ENCODE results near the gene NDP. TPM values are rescaled to one million over a fixed set of nuclear protein-coding genes. Genes with fewer than 3 reads are reported as not detected.

The NDP gene
- total RNA-seq, 4 donors from 2014 or later: 0.52 TPM; not detected in 3

- 49% methylated on average over 3 of the region's 3 CpGs for WGBS
Observed at GRCh38 chrX:44003975-44004374, 30.8 kb upstream of the NDP start.

GRCh38 chrX:44002567-44002966, 29.4 kb upstream of the NDP start:
- Histone ChIP-seq H3K27ac (replicated peaks in 1 of 4) (no peak overlapping the region), H3K36me3 (no peaks in the 10 kb centered on the region), H3K9me3 (no peaks in the 10 kb centered on the region), H3K27me3 (peaks cover 0 to 3% (median 0%) of the 10 kb centered on the region in 4 donors), H3K4me3 (no peak overlapping the region), H3K4me1 (no peaks in the 10 kb centered on the region)
- WGBS: 57% methylated on average over 1 of the region's 1 CpG
- TF ChIP-seq POLR2AphosphoS5 (IDR thresholded peaks at IDR 0.05) (no peak), POLR2A (IDR thresholded peaks at IDR 0.05; ENCODE audit: low read depth) (no peak), EP300 (IDR thresholded peaks at IDR 0.05) (no peak)
- TF ChIP-seq, protein P1, sequence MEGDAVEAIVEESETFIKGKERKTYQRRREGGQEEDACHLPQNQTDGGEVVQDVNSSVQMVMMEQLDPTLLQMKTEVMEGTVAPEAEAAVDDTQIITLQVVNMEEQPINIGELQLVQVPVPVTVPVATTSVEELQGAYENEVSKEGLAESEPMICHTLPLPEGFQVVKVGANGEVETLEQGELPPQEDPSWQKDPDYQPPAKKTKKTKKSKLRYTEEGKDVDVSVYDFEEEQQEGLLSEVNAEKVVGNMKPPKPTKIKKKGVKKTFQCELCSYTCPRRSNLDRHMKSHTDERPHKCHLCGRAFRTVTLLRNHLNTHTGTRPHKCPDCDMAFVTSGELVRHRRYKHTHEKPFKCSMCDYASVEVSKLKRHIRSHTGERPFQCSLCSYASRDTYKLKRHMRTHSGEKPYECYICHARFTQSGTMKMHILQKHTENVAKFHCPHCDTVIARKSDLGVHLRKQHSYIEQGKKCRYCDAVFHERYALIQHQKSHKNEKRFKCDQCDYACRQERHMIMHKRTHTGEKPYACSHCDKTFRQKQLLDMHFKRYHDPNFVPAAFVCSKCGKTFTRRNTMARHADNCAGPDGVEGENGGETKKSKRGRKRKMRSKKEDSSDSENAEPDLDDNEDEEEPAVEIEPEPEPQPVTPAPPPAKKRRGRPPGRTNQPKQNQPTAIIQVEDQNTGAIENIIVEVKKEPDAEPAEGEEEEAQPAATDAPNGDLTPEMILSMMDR (IDR thresholded peaks at IDR 0.05): no peak
- DNase-seq (ENCODE audit: extremely low spot score): no peak
- intact Hi-C loops (cut with DNase I): no loop called here

More at GRCh38 chrX:44003975-44004374, 30.8 kb upstream of the NDP start:
- Histone ChIP-seq H3K27me3 (peaks cover 0 to 3% (median 0%) of the 10 kb centered on the region in 4 donors), H3K9me3 (no peaks in the 10 kb centered on the region), H3K4me3 (no peak overlapping the region), H3K4me1 (no peaks in the 10 kb centered on the region), H3K36me3 (no peaks in the 10 kb centered on the region), H3K27ac (replicated peaks in 1 of 4) (no peak overlapping the region)
- intact Hi-C loops (cut with DNase I): no loop called here
- no peak for DNase-seq (ENCODE audit: extremely low spot score)
- no peak for TF ChIP-seq POLR2A (IDR thresholded peaks at IDR 0.05; ENCODE audit: low read depth)
- no peak for TF ChIP-seq EP300 (IDR thresholded peaks at IDR 0.05)
- TF ChIP-seq, protein P1 (IDR thresholded peaks at IDR 0.05): no peak
- TF ChIP-seq POLR2AphosphoS5 (IDR thresholded peaks at IDR 0.05): no peak

DNA sequence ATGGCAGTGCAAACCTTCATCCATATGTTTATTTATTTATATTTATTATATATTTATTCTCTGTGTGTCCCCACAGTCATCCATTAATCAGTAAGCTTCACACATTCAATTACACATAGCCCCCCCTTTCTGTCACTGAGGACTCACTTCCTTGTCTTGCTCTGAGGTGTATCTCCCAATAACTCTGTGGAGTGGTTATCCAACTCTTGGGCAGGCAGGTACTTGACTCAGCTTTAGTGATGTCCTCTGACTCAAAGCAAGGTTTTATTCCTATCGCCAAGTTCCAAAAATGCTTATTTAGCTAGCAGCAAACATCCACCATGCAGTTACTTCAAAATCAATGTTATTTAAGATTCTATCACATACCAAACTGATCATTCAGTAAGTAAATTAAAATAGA, 25.2 kb upstream of the NDP start:
- intact Hi-C loops (cut with DNase I): no loop called here
- H3K4me1 ChIP-seq: no peaks in the 10 kb centered on the region
- H3K27ac ChIP-seq (replicated peaks in 1 of 4): no peak overlapping the region
- TF ChIP-seq POLR2AphosphoS5 (IDR thresholded peaks at IDR 0.05) (no peak), EP300 (IDR thresholded peaks at IDR 0.05) (no peak), POLR2A (IDR thresholded peaks at IDR 0.05; ENCODE audit: low read depth) (no peak)
- TF ChIP-seq, protein P1 (IDR thresholded peaks at IDR 0.05): no peak
- no peaks in the 10 kb centered on the region for H3K9me3 ChIP-seq
- H3K36me3 ChIP-seq: no peaks in the 10 kb centered on the region
- H3K27me3 ChIP-seq: peaks cover 0 to 3% (median 0%) of the 10 kb centered on the region in 4 donors
- DNase-seq (ENCODE audit: extremely low spot score): no peak
- 81% methylated on average over 1 of the region's 1 CpG for WGBS
- no peak overlapping the region for H3K4me3 ChIP-seq

GRCh38 chrX:43996491-43996890, 23.3 kb upstream of the NDP start:
- no peak overlapping the region for H3K4me3 ChIP-seq
- H3K4me1 ChIP-seq: no peaks in the 10 kb centered on the region
- TF ChIP-seq, protein P1 (IDR thresholded peaks at IDR 0.05): no peak
- no peak for TF ChIP-seq POLR2A (IDR thresholded peaks at IDR 0.05; ENCODE audit: low read depth)
- intact Hi-C loops (cut with DNase I): no loop called here
- H3K27me3 ChIP-seq: no peaks in the 10 kb centered on the region
- DNase-seq (ENCODE audit: extremely low spot score): no peak
- no peaks in the 10 kb centered on the region for H3K36me3 ChIP-seq
- H3K27ac ChIP-seq (replicated peaks in 1 of 4): no peak overlapping the region
- H3K9me3 ChIP-seq: no peaks in the 10 kb centered on the region
- 82% methylated on average over 2 of the region's 2 CpGs for WGBS

- no peak overlapping the region for H3K27ac ChIP-seq (replicated peaks in 1 of 4)
- H3K36me3 ChIP-seq: no peaks in the 10 kb centered on the region
- TF ChIP-seq POLR2A (IDR thresholded peaks at IDR 0.05; ENCODE audit: low read depth) (no peak), EP300 (IDR thresholded peaks at IDR 0.05) (no peak)
- intact Hi-C loops (cut with DNase I): no loop called here
- no peak overlapping the region for H3K4me3 ChIP-seq
- peaks cover 0 to 4% (median 0%) of the 10 kb centered on the region in 4 donors for H3K9me3 ChIP-seq
- H3K27me3 ChIP-seq: no peaks in the 10 kb centered on the region
- WGBS: 69% methylated on average over 5 of the region's 5 CpGs
- DNase-seq (ENCODE audit: extremely low spot score): no peak
- no peaks in the 10 kb centered on the region for H3K4me1 ChIP-seq
Observed at GRCh38 chrX:43986083-43986482, 12.9 kb upstream of the NDP start.
